OCI-LY3 (cell line): ENCODE data around the gene SYTL1.

Experiments
- EZH2phosphoT487 ChIP-seq: fragments of 200-600 bp; shearing (Covaris generic); IDR thresholded peaks from 2 replicates; pipeline ENCODE4 v1.6.1; 2018; ENCODE audit warnings: antibody characterized with exemption, mixed run types, low read depth
- TF ChIP-seq, protein P1 (sequence below): fragments of 200-600, 300-600 bp; sonication (generic); IDR thresholded peaks from 2 replicates; pipeline ENCODE4 v1.5.1; 2014; ENCODE audit warnings: antibody characterized with exemption, low read length, low read depth

DNA sequence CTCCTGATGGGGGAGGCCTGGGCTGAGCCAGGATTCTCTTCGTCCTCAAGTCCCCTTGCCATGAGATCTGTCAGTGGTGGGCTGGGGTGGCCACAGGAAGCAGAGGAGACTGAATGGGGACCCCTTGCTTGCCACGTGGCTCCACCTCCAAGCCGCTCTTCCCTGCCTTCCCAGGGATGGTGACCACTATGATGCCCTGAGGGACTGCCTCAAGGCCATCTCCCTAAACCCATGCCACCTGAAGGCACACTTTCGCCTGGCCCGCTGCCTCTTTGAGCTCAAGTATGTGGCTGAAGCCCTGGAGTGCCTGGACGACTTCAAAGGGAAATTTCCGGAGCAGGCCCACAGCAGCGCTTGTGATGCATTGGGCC is 40.8 kb upstream of the SYTL1 start:
- TF ChIP-seq, protein P1, sequence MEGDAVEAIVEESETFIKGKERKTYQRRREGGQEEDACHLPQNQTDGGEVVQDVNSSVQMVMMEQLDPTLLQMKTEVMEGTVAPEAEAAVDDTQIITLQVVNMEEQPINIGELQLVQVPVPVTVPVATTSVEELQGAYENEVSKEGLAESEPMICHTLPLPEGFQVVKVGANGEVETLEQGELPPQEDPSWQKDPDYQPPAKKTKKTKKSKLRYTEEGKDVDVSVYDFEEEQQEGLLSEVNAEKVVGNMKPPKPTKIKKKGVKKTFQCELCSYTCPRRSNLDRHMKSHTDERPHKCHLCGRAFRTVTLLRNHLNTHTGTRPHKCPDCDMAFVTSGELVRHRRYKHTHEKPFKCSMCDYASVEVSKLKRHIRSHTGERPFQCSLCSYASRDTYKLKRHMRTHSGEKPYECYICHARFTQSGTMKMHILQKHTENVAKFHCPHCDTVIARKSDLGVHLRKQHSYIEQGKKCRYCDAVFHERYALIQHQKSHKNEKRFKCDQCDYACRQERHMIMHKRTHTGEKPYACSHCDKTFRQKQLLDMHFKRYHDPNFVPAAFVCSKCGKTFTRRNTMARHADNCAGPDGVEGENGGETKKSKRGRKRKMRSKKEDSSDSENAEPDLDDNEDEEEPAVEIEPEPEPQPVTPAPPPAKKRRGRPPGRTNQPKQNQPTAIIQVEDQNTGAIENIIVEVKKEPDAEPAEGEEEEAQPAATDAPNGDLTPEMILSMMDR, result no peak
- TF ChIP-seq EZH2phosphoT487, result no peak
